ENCODE measurements around the gene CACNG7. TPM values are rescaled to one million over a fixed set of nuclear protein-coding genes. Genes with fewer than 3 reads are reported as not detected.

The CACNG7 gene
- total RNA-seq, 3 donors from 2014 or later, result not detected

- no peak for TF ChIP-seq POLR2A (IDR thresholded peaks at IDR 0.05)
- TF ChIP-seq POLR2AphosphoS5 (IDR thresholded peaks at IDR 0.05), result no peak
- TF ChIP-seq CTCF (IDR thresholded peaks at IDR 0.05), result no peak
- Histone ChIP-seq H3K9me3 (no peaks in the 10 kb centered on the region), H3K4me3 (no peak overlapping the region), H3K27me3 (peaks cover 0 to 52% of the 10 kb centered on the region in 2 donors), H3K4me1 (no peaks in the 10 kb centered on the region), H3K27ac (no peak overlapping the region), H3K36me3 (no peaks in the 10 kb centered on the region)
- DNase-seq (ENCODE audit: low spot score in 2 of 2), result no peak
- intact Hi-C loops (cut with DNase I; ENCODE audit: low total_unique reads), result no loop called here
These were observed 16.6 kb upstream of the CACNG7 start for GRCh38 chr19:53892301-53892980.

- Histone ChIP-seq H3K36me3 (no peaks in the 10 kb centered on the region), H3K9me3 (no peaks in the 10 kb centered on the region), H3K4me1 (no peaks in the 10 kb centered on the region), H3K4me3 (no peak overlapping the region), H3K27ac (no peak overlapping the region), H3K27me3 (peaks cover 0 to 57% of the 10 kb centered on the region in 2 donors)
- TF ChIP-seq POLR2AphosphoS5 (IDR thresholded peaks at IDR 0.05) (no peak), POLR2A (IDR thresholded peaks at IDR 0.05) (no peak), CTCF (IDR thresholded peaks at IDR 0.05) (no peak)
- intact Hi-C loops (cut with DNase I; ENCODE audit: low total_unique reads), result no loop called here
- DNase-seq (ENCODE audit: low spot score in 2 of 2), result no peak
These were observed 16.1 kb upstream of the CACNG7 start for GRCh38 chr19:53892981-53893325.

GRCh38 chr19:53894707-53895106 lies 14.4 kb upstream of the CACNG7 start:
- Histone ChIP-seq H3K27ac (no peak overlapping the region), H3K36me3 (no peaks in the 10 kb centered on the region), H3K9me3 (no peaks in the 10 kb centered on the region), H3K4me1 (no peaks in the 10 kb centered on the region), H3K27me3 (peaks cover 3 to 68% of the 10 kb centered on the region in 2 donors), H3K4me3 (no peak overlapping the region)
- no peak for DNase-seq (ENCODE audit: low spot score in 2 of 2)
- intact Hi-C loops (cut with DNase I; ENCODE audit: low total_unique reads), result no loop called here
- TF ChIP-seq POLR2AphosphoS5 (IDR thresholded peaks at IDR 0.05) (no peak), CTCF (IDR thresholded peaks at IDR 0.05) (no peak), POLR2A (IDR thresholded peaks at IDR 0.05) (no peak)

- Histone ChIP-seq H3K4me3 (no peak overlapping the region), H3K36me3 (no peaks in the 10 kb centered on the region), H3K27ac (no peak overlapping the region), H3K27me3 (peaks cover 3 to 71% of the 10 kb centered on the region in 2 donors), H3K4me1 (no peaks in the 10 kb centered on the region), H3K9me3 (no peaks in the 10 kb centered on the region)
- intact Hi-C loops (cut with DNase I; ENCODE audit: low total_unique reads), result no loop called here
- no peak for TF ChIP-seq CTCF (IDR thresholded peaks at IDR 0.05)
- no peak for TF ChIP-seq POLR2A (IDR thresholded peaks at IDR 0.05)
- no peak for TF ChIP-seq POLR2AphosphoS5 (IDR thresholded peaks at IDR 0.05)
- DNase-seq (ENCODE audit: low spot score in 2 of 2), result no peak
These were observed 12.4 kb upstream of the CACNG7 start for GRCh38 chr19:53896682-53897081.

GRCh38 chr19:53897459-53897858 lies 11.6 kb upstream of the CACNG7 start:
- H3K9me3 ChIP-seq, result no peaks in the 10 kb centered on the region
- no peak for DNase-seq (ENCODE audit: low spot score in 2 of 2)
- H3K27ac ChIP-seq, result no peak overlapping the region
- no peaks in the 10 kb centered on the region for H3K4me1 ChIP-seq
- intact Hi-C loops (cut with DNase I; ENCODE audit: low total_unique reads), result no loop called here
- H3K4me3 ChIP-seq, result no peak overlapping the region
- no peak for TF ChIP-seq CTCF (IDR thresholded peaks at IDR 0.05)
- peaks cover 3 to 63% of the 10 kb centered on the region in 2 donors for H3K27me3 ChIP-seq
- H3K36me3 ChIP-seq, result no peaks in the 10 kb centered on the region
